ENCODE measurements around the gene ADCY2. TPM values are rescaled to one million over a fixed set of nuclear protein-coding genes. Genes with fewer than 3 reads are reported as not detected.

Gene ADCY2
- total RNA-seq, 1 experiment from 2014 or later: not detected

- Mint-ChIP-seq H3K27me3 (ENCODE audit: insufficient read depth, unreplicated experiment) (peaks cover 6% of the 10 kb centered on the region), H3K4me1 (ENCODE audit: low read depth, unreplicated experiment) (no peaks in the 10 kb centered on the region), H3K36me3 (ENCODE audit: insufficient read depth, unreplicated experiment) (no peaks in the 10 kb centered on the region), H3K4me3 (ENCODE audit: unreplicated experiment) (no peak overlapping the region), H3K9me3 (ENCODE audit: unreplicated experiment) (peaks cover 18% of the 10 kb centered on the region), H3K27ac (ENCODE audit: unreplicated experiment) (no peak overlapping the region)
- DNase-seq: no peak
- intact Hi-C loops (cut with micrococcal nuclease; ENCODE audit: unreplicated experiment): no loop called here
- BruUV-seq (replicated peaks): no TSS peak
- no peak for TF ChIP-seq CTCF (IDR thresholded peaks at IDR 0.05; ENCODE audit: insufficient read depth in 1 of 2, low read depth in 1 of 2, low read length in 1 of 2, severe bottlenecking in 1 of 2, unreplicated experiment in 1 of 2)
- Histone ChIP-seq H3K4me3 (ENCODE audit: low read depth, low read length) (no peak overlapping the region), H3K9me3 (no peaks in the 10 kb centered on the region), H3K27me3 (replicated peaks; ENCODE audit: control insufficient read depth, insufficient read depth, low read length) (no peaks in the 10 kb centered on the region), H3K36me3 (ENCODE audit: control insufficient read depth, insufficient read depth, low read length) (no peaks in the 10 kb centered on the region), H3K4me1 (no peaks in the 10 kb centered on the region)
- CTCF ChIA-PET: no interaction called here
- POLR2A ChIA-PET: no interaction called here
Measured at GRCh38 chr5:7492371-7492770, 96.4 kb downstream of the ADCY2 start.

- intact Hi-C loops (cut with micrococcal nuclease; ENCODE audit: unreplicated experiment): no loop called here
- H3K27me3 ChIP-seq (replicated peaks; ENCODE audit: control insufficient read depth, insufficient read depth, low read length): no peaks in the 10 kb centered on the region
- no peak for TF ChIP-seq CTCF (IDR thresholded peaks at IDR 0.05; ENCODE audit: insufficient read depth in 1 of 2, low read depth in 1 of 2, low read length in 1 of 2, severe bottlenecking in 1 of 2, unreplicated experiment in 1 of 2)
- H3K36me3 ChIP-seq (ENCODE audit: control insufficient read depth, insufficient read depth, low read length): no peaks in the 10 kb centered on the region
- H3K4me1 ChIP-seq: no peaks in the 10 kb centered on the region
- Mint-ChIP-seq H3K36me3 (ENCODE audit: insufficient read depth, unreplicated experiment) (no peaks in the 10 kb centered on the region), H3K27me3 (ENCODE audit: insufficient read depth, unreplicated experiment) (peaks cover 6% of the 10 kb centered on the region), H3K9me3 (ENCODE audit: unreplicated experiment) (peaks cover 15% of the 10 kb centered on the region), H3K4me3 (ENCODE audit: unreplicated experiment) (no peak overlapping the region), H3K27ac (ENCODE audit: unreplicated experiment) (no peak overlapping the region), H3K4me1 (ENCODE audit: low read depth, unreplicated experiment) (no peaks in the 10 kb centered on the region)
- CTCF ChIA-PET: no interaction called here
- POLR2A ChIA-PET: no interaction called here
- H3K9me3 ChIP-seq: no peaks in the 10 kb centered on the region
- no peak overlapping the region for H3K4me3 ChIP-seq (ENCODE audit: low read depth, low read length)
- BruUV-seq (replicated peaks): no TSS peak
- DNase-seq: no peak
Measured at GRCh38 chr5:7493081-7493480, 97.1 kb downstream of the ADCY2 start.

- intact Hi-C loops (cut with micrococcal nuclease; ENCODE audit: unreplicated experiment): no loop called here
- peaks cover 2% of the 10 kb centered on the region for H3K27me3 Mint-ChIP-seq (ENCODE audit: insufficient read depth, unreplicated experiment)
- Histone ChIP-seq H3K36me3 (ENCODE audit: control insufficient read depth, insufficient read depth, low read length) (no peaks in the 10 kb centered on the region), H3K4me1 (no peaks in the 10 kb centered on the region), H3K4me3 (ENCODE audit: low read depth, low read length) (no peak overlapping the region), H3K9me3 (no peaks in the 10 kb centered on the region), H3K27me3 (replicated peaks; ENCODE audit: control insufficient read depth, insufficient read depth, low read length) (no peaks in the 10 kb centered on the region)
- BruUV-seq (replicated peaks): no TSS peak
- peaks cover 10% of the 10 kb centered on the region for H3K9me3 Mint-ChIP-seq (ENCODE audit: unreplicated experiment)
- POLR2A ChIA-PET: no interaction called here
- H3K27ac Mint-ChIP-seq (ENCODE audit: unreplicated experiment): no peak overlapping the region
- TF ChIP-seq CTCF (IDR thresholded peaks at IDR 0.05; ENCODE audit: insufficient read depth in 1 of 2, low read depth in 1 of 2, low read length in 1 of 2, severe bottlenecking in 1 of 2, unreplicated experiment in 1 of 2): no peak
- H3K4me1 Mint-ChIP-seq (ENCODE audit: low read depth, unreplicated experiment): no peaks in the 10 kb centered on the region
- no peaks in the 10 kb centered on the region for H3K36me3 Mint-ChIP-seq (ENCODE audit: insufficient read depth, unreplicated experiment)
- no peak overlapping the region for H3K4me3 Mint-ChIP-seq (ENCODE audit: unreplicated experiment)
- DNase-seq: no peak
- CTCF ChIA-PET: no interaction called here
Measured at GRCh38 chr5:7493622-7494021, 97.7 kb downstream of the ADCY2 start.

All from Caco-2 (cell line).